ENCODE data around the gene ZNF593. TPM values are rescaled to one million over a fixed set of nuclear protein-coding genes. Genes with fewer than 3 reads are reported as not detected.
A peak's percentile ranks its signal among the peaks of the same experiment; 100 is the strongest.

Gene ZNF593
- total RNA-seq, 1 experiment from 2014 or later = 165 TPM

DNA sequence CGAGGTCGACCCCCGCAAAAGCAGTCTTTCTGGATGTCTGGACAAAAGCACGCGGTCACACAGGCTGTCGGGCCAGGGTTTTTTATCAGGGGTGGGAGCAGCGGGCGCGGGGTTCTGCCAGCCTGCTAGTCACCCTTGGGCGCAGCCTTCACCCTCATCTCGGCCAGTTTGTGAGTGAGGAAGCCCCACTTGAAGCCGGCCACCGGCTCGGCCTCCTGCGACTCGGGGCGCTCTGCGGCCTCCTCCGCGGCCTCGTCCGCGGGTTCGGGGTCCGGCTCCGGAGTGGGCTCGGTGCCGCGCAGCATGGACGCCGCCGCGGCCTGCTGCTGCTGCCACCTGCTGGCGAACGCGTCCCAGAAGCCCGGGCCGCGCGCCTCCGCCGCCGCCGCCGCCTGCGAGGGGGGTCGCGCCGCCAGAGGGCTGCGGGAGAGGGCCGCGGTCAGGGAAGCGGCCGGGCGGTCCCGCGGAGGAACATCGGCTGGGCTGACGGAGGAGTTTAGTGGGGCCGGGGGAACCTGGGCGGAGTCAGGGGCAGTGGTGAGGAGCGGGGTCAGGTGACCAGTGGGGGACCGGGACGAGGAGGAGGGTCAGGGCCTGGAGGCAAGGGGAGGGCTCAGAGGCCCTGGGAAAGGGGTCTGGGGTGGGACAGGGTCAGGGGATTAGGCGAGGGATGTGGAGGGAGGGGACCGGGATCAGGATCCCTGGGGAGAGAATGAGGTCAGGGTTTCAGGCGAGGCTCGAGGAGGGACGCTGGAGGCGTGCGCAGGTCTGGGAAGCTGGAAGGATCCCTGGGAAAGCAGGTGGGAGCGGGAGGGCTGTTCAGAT, 5.5 kb upstream of the ZNF593 start:
- ATAC-seq (peak; percentile 56), DNase-seq (peak; percentile 30)
- peak overlapping the region; percentile 88 for H2AFZ ChIP-seq (ENCODE audit: low read length)
- H3K9me2 ChIP-seq (replicated peaks; ENCODE audit: low read length) = no peaks in the 10 kb centered on the region
- no TSS peak for BruUV-seq (replicated peaks)
- peak overlapping the region; percentile 82 for H3K4me2 ChIP-seq (ENCODE audit: low read length)
- H3F3A ChIP-seq (ENCODE audit: low read length, unreplicated experiment) = no peaks in the 10 kb centered on the region
- H4K20me1 ChIP-seq (ENCODE audit: low read length) = no peaks in the 10 kb centered on the region
- ChIA-PET POLR2A (ENCODE audit: unreplicated experiment) (no interaction called here), CTCF (no interaction called here)
- H3K4me1 ChIP-seq (ENCODE audit: insufficient read depth, low read length) = 0 out of 2 replicates have a peak, but pooled peaks cover 4% of the 10 kb centered on the region
- peak overlapping the region; percentile 65 for H3K4me3 ChIP-seq (ENCODE audit: low read length)
- H3K9me3 ChIP-seq (ENCODE audit: low read length) = no peaks in the 10 kb centered on the region
- no peak for TF ChIP-seq EZH2phosphoT487 (IDR thresholded peaks at IDR 0.05; ENCODE audit: borderline replicate concordance, low read length)
- TF ChIP-seq, protein P1, sequence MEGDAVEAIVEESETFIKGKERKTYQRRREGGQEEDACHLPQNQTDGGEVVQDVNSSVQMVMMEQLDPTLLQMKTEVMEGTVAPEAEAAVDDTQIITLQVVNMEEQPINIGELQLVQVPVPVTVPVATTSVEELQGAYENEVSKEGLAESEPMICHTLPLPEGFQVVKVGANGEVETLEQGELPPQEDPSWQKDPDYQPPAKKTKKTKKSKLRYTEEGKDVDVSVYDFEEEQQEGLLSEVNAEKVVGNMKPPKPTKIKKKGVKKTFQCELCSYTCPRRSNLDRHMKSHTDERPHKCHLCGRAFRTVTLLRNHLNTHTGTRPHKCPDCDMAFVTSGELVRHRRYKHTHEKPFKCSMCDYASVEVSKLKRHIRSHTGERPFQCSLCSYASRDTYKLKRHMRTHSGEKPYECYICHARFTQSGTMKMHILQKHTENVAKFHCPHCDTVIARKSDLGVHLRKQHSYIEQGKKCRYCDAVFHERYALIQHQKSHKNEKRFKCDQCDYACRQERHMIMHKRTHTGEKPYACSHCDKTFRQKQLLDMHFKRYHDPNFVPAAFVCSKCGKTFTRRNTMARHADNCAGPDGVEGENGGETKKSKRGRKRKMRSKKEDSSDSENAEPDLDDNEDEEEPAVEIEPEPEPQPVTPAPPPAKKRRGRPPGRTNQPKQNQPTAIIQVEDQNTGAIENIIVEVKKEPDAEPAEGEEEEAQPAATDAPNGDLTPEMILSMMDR (conservative IDR thresholded peaks at IDR 0.05; ENCODE audit: low read depth, low read length) = peak; percentile 68; the same call in 1 of the 2 replicates
- no peaks in the 10 kb centered on the region for H3K36me3 ChIP-seq (ENCODE audit: low read depth, low read length)
- no peaks in the 10 kb centered on the region for H3K27me3 ChIP-seq (ENCODE audit: low read length)
- H3K27ac ChIP-seq (ENCODE audit: low read length) = no peak overlapping the region
- intact Hi-C loops (cut with micrococcal nuclease) = loop anchor here (5.0 kb wide), 1 partner anchor 57 kb away; no protein-coding TSS in a partner anchor
- no peak overlapping the region for H3K9ac ChIP-seq (ENCODE audit: low read length)
- no peaks in the 10 kb centered on the region for H3K79me2 ChIP-seq (ENCODE audit: low read length)

DNA sequence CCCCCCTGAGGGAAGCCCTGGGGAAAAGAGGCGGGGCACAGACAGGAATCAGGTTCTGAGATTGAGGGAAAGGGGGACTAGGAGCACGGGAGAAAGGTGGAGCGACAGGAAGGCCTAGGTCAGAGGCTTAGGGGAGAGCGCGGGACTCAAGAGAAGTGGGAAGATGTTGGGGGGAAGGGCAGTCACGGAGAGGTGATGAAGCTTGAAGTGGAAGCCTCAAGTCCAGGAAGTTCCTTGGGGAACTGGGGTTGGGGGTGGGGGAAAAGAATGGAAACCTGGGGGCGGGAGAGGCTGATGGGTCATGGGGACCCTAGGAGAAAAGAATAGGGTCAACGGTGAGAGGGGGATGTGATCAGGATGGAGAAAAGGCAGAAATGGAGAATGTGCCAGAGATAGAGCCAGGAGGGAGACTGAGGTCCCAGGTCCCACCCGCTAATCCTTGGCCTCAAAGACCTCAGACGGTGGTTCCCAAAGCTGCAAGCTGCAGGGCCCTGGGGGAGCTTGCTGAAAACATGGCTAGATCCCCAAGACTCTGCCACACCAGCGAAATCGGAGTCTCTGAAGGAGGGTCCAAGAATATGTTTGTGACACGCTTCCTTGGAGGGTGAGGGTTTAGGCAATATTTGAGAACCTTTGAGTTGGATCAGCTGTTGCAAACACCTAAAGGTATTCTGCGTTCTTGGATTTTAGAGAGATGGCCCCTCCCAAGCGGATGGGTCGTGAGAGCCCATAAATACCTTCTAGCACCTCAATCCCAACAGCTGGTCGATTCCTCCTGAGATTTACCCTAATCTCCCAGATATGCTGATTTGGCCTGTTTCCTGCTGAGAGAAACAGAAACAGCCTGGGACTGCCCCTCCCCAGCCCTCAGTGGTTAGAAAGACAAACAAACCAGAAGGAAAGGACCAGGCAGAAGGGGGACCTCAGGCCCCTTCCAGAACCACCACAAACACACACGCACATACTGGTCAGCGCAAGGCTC, 4.6 kb upstream of the ZNF593 start:
- no peak overlapping the region for H3K9ac ChIP-seq (ENCODE audit: low read length)
- H4K20me1 ChIP-seq (ENCODE audit: low read length) = no peaks in the 10 kb centered on the region
- 0 out of 2 replicates have a peak, but pooled peaks cover 4% of the 10 kb centered on the region for H3K4me1 ChIP-seq (ENCODE audit: insufficient read depth, low read length)
- no peak overlapping the region for H3K4me3 ChIP-seq (ENCODE audit: low read length)
- H3K9me2 ChIP-seq (replicated peaks; ENCODE audit: low read length) = no peaks in the 10 kb centered on the region
- no peaks in the 10 kb centered on the region for H3F3A ChIP-seq (ENCODE audit: low read length, unreplicated experiment)
- no peak for TF ChIP-seq EZH2 (IDR thresholded peaks at IDR 0.05; ENCODE audit: low read length, unreplicated experiment)
- TF ChIP-seq, protein P1 (conservative IDR thresholded peaks at IDR 0.05; ENCODE audit: low read depth, low read length) = no peak
- TF ChIP-seq EZH2phosphoT487 (IDR thresholded peaks at IDR 0.05; ENCODE audit: borderline replicate concordance, low read length) = no peak
- no peak for DNase-seq
- peak overlapping the region; percentile 88; the same call in 1 of the 2 replicates for H2AFZ ChIP-seq (ENCODE audit: low read length)
- H3K27ac ChIP-seq (ENCODE audit: low read length) = no peak overlapping the region
- no peaks in the 10 kb centered on the region for H3K27me3 ChIP-seq (ENCODE audit: low read length)
- H3K79me2 ChIP-seq (ENCODE audit: low read length) = peaks cover 4% of the 10 kb centered on the region
- H3K36me3 ChIP-seq (ENCODE audit: low read depth, low read length) = no peaks in the 10 kb centered on the region
- intact Hi-C loops (cut with micrococcal nuclease) = loop anchor here (5.0 kb wide), 1 partner anchor 58 kb away; no protein-coding TSS in a partner anchor
- BruUV-seq (replicated peaks) = no TSS peak
- peak overlapping the region; percentile 82; the same call in 1 of the 2 replicates for H3K4me2 ChIP-seq (ENCODE audit: low read length)
- CTCF ChIA-PET = no interaction called here
- POLR2A ChIA-PET (ENCODE audit: unreplicated experiment) = no interaction called here
- no peaks in the 10 kb centered on the region for H3K9me3 ChIP-seq (ENCODE audit: low read length)
- ATAC-seq = no peak

All from PC-3 (cell line).